ENCODE measurements around the gene PPARG. TPM values are rescaled to one million over a fixed set of nuclear protein-coding genes. Genes with fewer than 3 reads are reported as not detected.

PPARG gene
- total RNA-seq, 1 donor from 2014 or later = 0.37 TPM

DNA sequence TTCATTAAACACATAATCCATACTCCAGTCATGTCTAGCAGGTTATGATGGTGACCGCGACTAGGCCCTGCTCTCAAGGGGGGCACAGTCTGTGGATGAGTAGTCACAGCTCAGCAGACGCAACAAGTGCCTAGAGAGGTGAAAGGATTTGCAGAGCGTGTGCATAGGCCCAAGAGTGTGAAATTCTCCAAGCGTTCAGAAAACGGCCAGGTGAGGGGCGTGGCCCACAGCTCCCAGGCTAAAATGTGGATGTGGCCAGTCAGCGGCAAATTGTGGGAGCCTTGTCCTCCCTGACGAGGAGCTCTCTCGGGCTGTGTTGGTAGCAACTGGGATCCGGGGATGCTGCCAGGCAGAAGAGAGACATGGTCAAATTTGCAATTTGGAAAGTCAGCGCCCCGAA, 149.0 kb downstream of the PPARG start:
- TF ChIP-seq, protein P1, sequence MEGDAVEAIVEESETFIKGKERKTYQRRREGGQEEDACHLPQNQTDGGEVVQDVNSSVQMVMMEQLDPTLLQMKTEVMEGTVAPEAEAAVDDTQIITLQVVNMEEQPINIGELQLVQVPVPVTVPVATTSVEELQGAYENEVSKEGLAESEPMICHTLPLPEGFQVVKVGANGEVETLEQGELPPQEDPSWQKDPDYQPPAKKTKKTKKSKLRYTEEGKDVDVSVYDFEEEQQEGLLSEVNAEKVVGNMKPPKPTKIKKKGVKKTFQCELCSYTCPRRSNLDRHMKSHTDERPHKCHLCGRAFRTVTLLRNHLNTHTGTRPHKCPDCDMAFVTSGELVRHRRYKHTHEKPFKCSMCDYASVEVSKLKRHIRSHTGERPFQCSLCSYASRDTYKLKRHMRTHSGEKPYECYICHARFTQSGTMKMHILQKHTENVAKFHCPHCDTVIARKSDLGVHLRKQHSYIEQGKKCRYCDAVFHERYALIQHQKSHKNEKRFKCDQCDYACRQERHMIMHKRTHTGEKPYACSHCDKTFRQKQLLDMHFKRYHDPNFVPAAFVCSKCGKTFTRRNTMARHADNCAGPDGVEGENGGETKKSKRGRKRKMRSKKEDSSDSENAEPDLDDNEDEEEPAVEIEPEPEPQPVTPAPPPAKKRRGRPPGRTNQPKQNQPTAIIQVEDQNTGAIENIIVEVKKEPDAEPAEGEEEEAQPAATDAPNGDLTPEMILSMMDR (IDR thresholded peaks at IDR 0.05; ENCODE audit: partially characterized antibody, unreplicated experiment) = no peak
- Mint-ChIP-seq H3K36me3 (ENCODE audit: unreplicated experiment) (peaks cover 5% of the 10 kb centered on the region), H3K4me3 (ENCODE audit: unreplicated experiment) (no peak overlapping the region), H3K9me3 (ENCODE audit: unreplicated experiment) (no peaks in the 10 kb centered on the region), H3K27me3 (ENCODE audit: unreplicated experiment) (no peaks in the 10 kb centered on the region), H3K4me1 (ENCODE audit: low read depth, unreplicated experiment) (peaks cover 12% of the 10 kb centered on the region), H3K27ac (ENCODE audit: unreplicated experiment) (no peak overlapping the region)
- no peak for DNase-seq

DNA sequence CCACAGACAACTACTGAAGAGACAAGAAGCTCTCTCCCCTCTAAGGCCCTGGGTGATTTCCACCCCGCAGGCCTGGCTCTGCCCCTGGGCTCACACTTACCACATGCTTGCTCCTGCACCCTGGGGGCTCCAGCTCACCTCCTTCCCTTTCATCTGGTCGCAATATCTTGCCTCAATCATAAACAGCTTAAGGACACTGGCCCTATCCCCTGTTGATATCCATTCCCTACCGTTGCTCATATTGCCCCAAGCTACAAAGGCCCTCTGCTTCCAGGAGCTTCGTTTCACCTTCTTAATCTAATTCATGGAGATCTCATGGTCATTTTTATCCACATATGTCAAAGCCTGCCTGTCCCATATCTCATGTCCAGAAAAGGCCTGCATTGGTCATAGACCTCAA, 149.4 kb downstream of the PPARG start:
- H3K4me3 Mint-ChIP-seq (ENCODE audit: unreplicated experiment) = no peak overlapping the region
- TF ChIP-seq, protein P1 (IDR thresholded peaks at IDR 0.05; ENCODE audit: partially characterized antibody, unreplicated experiment) = no peak
- H3K9me3 Mint-ChIP-seq (ENCODE audit: unreplicated experiment) = no peaks in the 10 kb centered on the region
- H3K27ac Mint-ChIP-seq (ENCODE audit: unreplicated experiment) = peak overlapping the region; percentile 24
- peaks cover 14% of the 10 kb centered on the region for H3K4me1 Mint-ChIP-seq (ENCODE audit: low read depth, unreplicated experiment)
- DNase-seq = no peak
- peaks cover 5% of the 10 kb centered on the region for H3K36me3 Mint-ChIP-seq (ENCODE audit: unreplicated experiment)
- H3K27me3 Mint-ChIP-seq (ENCODE audit: unreplicated experiment) = no peaks in the 10 kb centered on the region

DNA sequence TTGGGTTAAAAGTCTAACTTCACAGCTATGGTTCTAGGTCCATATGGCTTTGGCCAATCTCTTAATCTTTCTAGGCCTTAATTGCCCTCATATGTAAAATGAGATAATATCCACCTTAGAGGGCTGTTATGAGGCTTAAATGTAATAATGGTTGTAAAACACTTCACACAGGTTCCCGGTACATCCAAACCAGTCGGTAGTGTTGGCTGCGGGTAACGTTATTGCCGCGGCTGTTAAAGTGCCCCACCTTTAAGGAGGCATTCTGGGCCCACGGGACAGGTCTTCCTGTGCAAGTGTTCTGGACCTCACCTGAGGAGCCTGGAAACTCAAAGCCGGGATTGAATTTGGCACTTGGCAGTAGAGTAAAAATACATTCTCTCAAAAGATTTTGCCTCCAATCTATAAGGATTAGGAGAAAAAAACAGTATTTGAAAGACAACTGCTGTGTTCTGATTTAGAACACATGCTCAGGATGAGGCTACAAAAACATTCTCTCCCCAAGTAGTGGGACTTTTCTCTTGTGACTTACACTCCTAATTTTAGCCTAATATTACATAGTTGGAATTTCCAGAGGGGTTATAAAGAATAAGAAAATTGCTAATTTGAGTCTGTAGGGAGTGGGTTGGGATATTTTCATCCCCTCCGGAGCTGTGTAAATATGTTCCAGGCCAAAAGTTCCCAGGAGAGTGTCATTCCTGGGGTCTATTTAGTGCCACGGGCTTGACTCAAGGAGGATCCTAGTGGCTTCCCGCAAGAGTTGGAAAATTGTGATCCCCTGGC, 150.5 kb downstream of the PPARG start:
- TF ChIP-seq, protein P1 (IDR thresholded peaks at IDR 0.05; ENCODE audit: partially characterized antibody, unreplicated experiment) = no peak
- Mint-ChIP-seq H3K27ac (ENCODE audit: unreplicated experiment) (no peak overlapping the region), H3K36me3 (ENCODE audit: unreplicated experiment) (peaks cover 5% of the 10 kb centered on the region), H3K27me3 (ENCODE audit: unreplicated experiment) (no peaks in the 10 kb centered on the region), H3K4me1 (ENCODE audit: low read depth, unreplicated experiment) (peaks cover 16% of the 10 kb centered on the region), H3K4me3 (ENCODE audit: unreplicated experiment) (no peak overlapping the region), H3K9me3 (ENCODE audit: unreplicated experiment) (no peaks in the 10 kb centered on the region)
- no peak for DNase-seq

DNA sequence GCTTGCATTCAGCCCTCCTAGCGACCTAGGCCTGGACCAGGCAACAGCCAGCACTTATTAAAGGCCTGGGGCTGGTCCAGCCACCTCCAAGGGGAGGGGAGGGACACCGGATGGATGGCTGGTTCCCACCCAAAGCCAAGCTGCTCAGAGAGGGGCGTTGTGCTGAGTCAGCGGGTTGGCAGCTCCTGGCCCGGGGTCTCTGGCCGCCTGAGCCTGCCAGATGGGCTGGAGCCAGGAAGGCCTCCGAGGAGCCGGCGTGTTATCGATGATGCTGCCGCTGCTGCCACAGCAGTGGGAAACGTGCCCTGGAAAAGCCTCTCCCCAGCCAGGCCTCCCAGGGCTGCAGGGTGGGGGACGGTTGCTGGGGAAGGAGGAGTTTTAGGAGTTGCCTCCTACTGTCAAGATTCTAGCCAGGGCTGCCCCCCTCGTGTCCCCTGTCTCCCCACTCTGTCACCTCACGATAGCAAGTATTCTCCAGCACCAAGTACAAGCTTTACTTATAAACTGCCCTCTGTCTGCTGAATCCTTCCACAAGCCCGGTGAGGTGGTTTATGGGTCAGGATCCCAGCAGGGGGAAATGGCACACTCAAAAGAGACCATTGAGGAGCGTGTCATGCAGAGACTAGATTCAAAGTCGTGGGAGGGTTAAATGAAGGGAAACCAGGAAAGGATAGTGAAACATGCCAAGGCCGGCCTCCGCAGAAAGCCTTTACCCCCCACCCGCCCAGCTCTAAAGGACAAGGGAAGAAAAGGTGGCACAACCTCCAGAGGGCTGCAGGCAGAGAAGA, 152.3 kb downstream of the PPARG start:
- Mint-ChIP-seq H3K4me1 (ENCODE audit: low read depth, unreplicated experiment) (peaks cover 16% of the 10 kb centered on the region), H3K27me3 (ENCODE audit: unreplicated experiment) (peaks cover 4% of the 10 kb centered on the region), H3K9me3 (ENCODE audit: unreplicated experiment) (no peaks in the 10 kb centered on the region), H3K4me3 (ENCODE audit: unreplicated experiment) (no peak overlapping the region), H3K36me3 (ENCODE audit: unreplicated experiment) (peaks cover 5% of the 10 kb centered on the region), H3K27ac (ENCODE audit: unreplicated experiment) (peak overlapping the region; percentile 92)
- DNase-seq = peak; percentile 85
- TF ChIP-seq, protein P1 (IDR thresholded peaks at IDR 0.05; ENCODE audit: partially characterized antibody, unreplicated experiment) = no peak

Measured in glutamatergic neuron (in vitro differentiated cells).